ENCODE data around the gene FTO. TPM values are rescaled to one million over a fixed set of nuclear protein-coding genes. Genes with fewer than 3 reads are reported as not detected.

The FTO gene
- total and polyA plus RNA-seq, 2 of the 8 experiments (the other 6 are each of a cell fraction or from before 2014, with no cell fraction given): 34.5 to 59.8 TPM

GRCh38 chr16:53968896-53969295 lies 264.9 kb downstream of the FTO start:
- no peak overlapping the region for H4K5ac ChIP-seq (ENCODE audit: insufficient read length, low read depth, low read length)
- no peak overlapping the region for H3K23ac ChIP-seq (ENCODE audit: insufficient read length)
- H4K20me1 ChIP-seq (replicated peaks in 1 of 2; ENCODE audit: control insufficient read depth in 1 of 2, insufficient read depth in 2 of 2, low read length in 2 of 2): no peaks in the 10 kb centered on the region
- H3K4ac ChIP-seq (replicated peaks; ENCODE audit: insufficient read length, low read depth, low read length): no peak overlapping the region
- H3K4me3 ChIP-seq (ENCODE audit: extremely low read depth in 1 of 4, insufficient read depth in 2 of 4, low read depth in 3 of 4, low read length in 4 of 4): no peak overlapping the region
- no peak for DNase-seq (ENCODE audit: low read depth in 1 of 2, low spot score in 2 of 2)
- no peak overlapping the region for H2BK120ac ChIP-seq (replicated peaks; ENCODE audit: low read depth, low read length)
- H3K79me2 ChIP-seq (ENCODE audit: control insufficient read depth in 1 of 2, insufficient read depth in 2 of 2, low read length in 2 of 2): no peaks in the 10 kb centered on the region
- no peak overlapping the region for H2AFZ ChIP-seq (ENCODE audit: low read length)
- H3K27ac ChIP-seq (ENCODE audit: low read depth, low read length): no peak overlapping the region
- 87% methylated on average over 1 of the region's 1 CpG; no CpG with 5 or more reads in 1 of the 2 experiments for WGBS, 2 experiments (ENCODE audit: extremely low coverage in 1 of 2, insufficient coverage in 1 of 2, insufficient read length in 1 of 2, insufficient replicate concordance in 2 of 2, low coverage in 1 of 2, low lambda C conversion rate in 2 of 2, missing lambda C conversion rate in 1 of 2)
- ChIA-PET CTCF (ENCODE audit: partially characterized antibody) (no interaction called here), POLR2A (ENCODE audit: partially characterized antibody) (no interaction called here)
- H3K14ac ChIP-seq (ENCODE audit: insufficient read length): no peak overlapping the region
- no peak overlapping the region for H4K8ac ChIP-seq (ENCODE audit: extremely low read depth, insufficient read depth, low read length)
- H2BK15ac ChIP-seq (ENCODE audit: low read length): no peak overlapping the region
- no peak overlapping the region for H2BK12ac ChIP-seq (ENCODE audit: low read depth, low read length)
- no peak overlapping the region for H2BK5ac ChIP-seq (ENCODE audit: low read depth, low read length)
- no peak overlapping the region for H2AK5ac ChIP-seq (ENCODE audit: low read depth, low read length)
- H3K9ac ChIP-seq (replicated peaks in 1 of 4; ENCODE audit: extremely low read depth in 1 of 4, low read depth in 3 of 4, low read length in 3 of 4): no peak overlapping the region
- H3K4me2 ChIP-seq (ENCODE audit: insufficient read depth in 1 of 2, low read depth in 2 of 2, low read length in 2 of 2): no peak overlapping the region
- H4K91ac ChIP-seq (replicated peaks; ENCODE audit: insufficient read length, low read length): no peak overlapping the region
- H3K4me1 ChIP-seq (replicated peaks in 1 of 4; ENCODE audit: control insufficient read depth in 3 of 4, insufficient read depth in 4 of 4, low read length in 3 of 4): peaks cover 0 to 8% (median 2%) of the 10 kb centered on the region in 4 experiments; a peak in 2 of 7 replicates
- no peaks in the 10 kb centered on the region for H3K23me2 ChIP-seq (ENCODE audit: low read depth, low read length)
- H3K36me3 ChIP-seq (ENCODE audit: control insufficient read depth in 2 of 4, insufficient read depth in 4 of 4, low read length in 3 of 4): no peaks in the 10 kb centered on the region
- H3K56ac ChIP-seq (replicated peaks; ENCODE audit: insufficient read length, low read depth, low read length): no peak overlapping the region
- no peak overlapping the region for H2BK20ac ChIP-seq (ENCODE audit: low read length)
- H3K79me1 ChIP-seq (ENCODE audit: low read depth, low read length): no peaks in the 10 kb centered on the region
- no peaks in the 10 kb centered on the region for H3K9me3 ChIP-seq (ENCODE audit: insufficient read depth in 2 of 2, low read depth in 1 of 2, low read length in 1 of 2)
- no peak overlapping the region for H3K18ac ChIP-seq (ENCODE audit: extremely low read depth, low read length)
- no peak for FAIRE-seq
- H3K27me3 ChIP-seq (replicated peaks in 1 of 4; ENCODE audit: control insufficient read depth in 3 of 4, extremely low read depth in 1 of 4, insufficient read depth in 3 of 4, low read length in 3 of 4): no peaks in the 10 kb centered on the region
- TF ChIP-seq CREB1 (IDR thresholded peaks at IDR 0.05) (no peak), KDM4A (IDR thresholded peaks at IDR 0.05; ENCODE audit: low read depth, low read length, severe bottlenecking) (no peak), CBX8 (IDR thresholded peaks at IDR 0.05; ENCODE audit: borderline replicate concordance, low read depth, low read length) (no peak), CEBPB (IDR thresholded peaks at IDR 0.05; ENCODE audit: low read depth, low read length) (no peak), CTCF (IDR thresholded peaks at IDR 0.05; ENCODE audit: control extremely low read depth in 1 of 3, insufficient read depth in 1 of 3, low read depth in 1 of 3, low read length in 3 of 3) (no peak), HDAC6 (IDR thresholded peaks at IDR 0.05; ENCODE audit: low read depth, low read length) (no peak), POU5F1 (IDR thresholded peaks at IDR 0.05; ENCODE audit: low read depth, low read length) (no peak), GABPA (IDR thresholded peaks at IDR 0.05; ENCODE audit: borderline replicate concordance, insufficient read depth, low read length) (no peak), RBBP5 (IDR thresholded peaks at IDR 0.05; ENCODE audit: borderline replicate concordance, low read depth, low read length) (no peak), CTBP2 (IDR thresholded peaks at IDR 0.05; ENCODE audit: borderline replicate concordance, insufficient read depth, insufficient read length, low read length) (no peak), NRF1 (IDR thresholded peaks at IDR 0.05; ENCODE audit: low read depth, low read length) (no peak), ATF3 (IDR thresholded peaks at IDR 0.05; ENCODE audit: insufficient read depth, low read depth, low read length) (no peak)

Data from H1 (cell line).